HepG2 (cell line): Measurements from ENCODE around the gene CHKA. TPM values are rescaled to one million over a fixed set of nuclear protein-coding genes. Genes with fewer than 3 reads are reported as not detected.

Source experiments
- CCDC6 ChIP-seq: sonication (generic); formaldehyde crosslinking; IDR thresholded peaks from 2 replicates; pipeline ENCODE4 v1.8.1; 2022; ENCODE audit warnings: mild to moderate bottlenecking, missing genetic modification reagents, moderate library complexity
- CEBPB ChIP-seq: IDR thresholded peaks from 2 replicates; pipeline ENCODE4 v1.6.1; 2011; ENCODE audit warnings: low read depth, low read length, improper control_type of control experiment, borderline replicate concordance
- CSRNP1 ChIP-seq: sonication (generic); formaldehyde crosslinking; IDR thresholded peaks from 2 replicates; pipeline ENCODE4 v1.8.1; 2023; ENCODE audit warnings: mild to moderate bottlenecking, missing genetic modification reagents
- DMAP1 ChIP-seq: IDR thresholded peaks from 2 replicates; pipeline ENCODE4 v1.6.1; 2016
- FOXA1 ChIP-seq, 2 experiments: fragments of 450-650 bp in 1 of 2; sonication (generic) in 1 of 2; formaldehyde crosslinking in 1 of 2; IDR thresholded peaks; 2 replicates each; pipeline versions ENCODE4 v1.4.0 to v1.6.1; 2016 to 2020; ENCODE audit warnings: missing genetic modification reagents in 1 of 2
- MTF1 ChIP-seq: sonication (generic); formaldehyde crosslinking; IDR thresholded peaks from 2 replicates; pipeline ENCODE4 v1.5.0; 2020; ENCODE audit warnings: missing genetic modification reagents
- PCBP2 ChIP-seq: fragments of 200-400 bp; formaldehyde crosslinking; optimal IDR thresholded peaks from 2 replicates; pipeline ENCODE3; 2018; ENCODE audit warnings: low read length, low read depth; ENCODE audit not compliant: poor library complexity, severe bottlenecking
- PHB2 ChIP-seq: fragments of 450-650 bp; IDR thresholded peaks from 2 replicates; pipeline ENCODE4 v1.6.1; 2018; ENCODE audit not compliant: partially characterized antibody
- SMYD3 ChIP-seq: sonication (generic); formaldehyde crosslinking; IDR thresholded peaks from 2 replicates; pipeline ENCODE4 v1.8.1; 2023; ENCODE audit warnings: mild to moderate bottlenecking, missing genetic modification reagents
- SP140L ChIP-seq: sonication (generic); formaldehyde crosslinking; IDR thresholded peaks from 2 replicates; pipeline ENCODE4 v1.4.0; 2020; ENCODE audit warnings: missing genetic modification reagents, borderline replicate concordance
- TARDBP ChIP-seq: sonication (generic); formaldehyde crosslinking; IDR thresholded peaks from 2 replicates; pipeline ENCODE4 v1.8.0; 2022; ENCODE audit warnings: mild to moderate bottlenecking, missing genetic modification reagents
- TGIF2 ChIP-seq: IDR thresholded peaks from 2 replicates; pipeline ENCODE4 v1.6.1; 2016; ENCODE audit warnings: control low read depth, missing compliant biosample characterization
- ZBTB7A ChIP-seq: sonication (generic); formaldehyde crosslinking; IDR thresholded peaks from 2 replicates; pipeline ENCODE4 v1.8.0; 2022; ENCODE audit warnings: mild to moderate bottlenecking, missing genetic modification reagents
- ZIK1 ChIP-seq: sonication (generic); formaldehyde crosslinking; IDR thresholded peaks from 2 replicates; pipeline ENCODE4 v1.5.0; 2020; ENCODE audit warnings: mild to moderate bottlenecking, low read depth, missing genetic modification reagents, borderline replicate concordance
- ZNF10 ChIP-seq: sonication (generic); formaldehyde crosslinking; IDR thresholded peaks from 2 replicates; pipeline ENCODE4 v1.4.0; 2020; ENCODE audit warnings: mild to moderate bottlenecking, low read depth, missing genetic modification reagents, borderline replicate concordance
- ZNF251 ChIP-seq: sonication (generic); formaldehyde crosslinking; IDR thresholded peaks from 2 replicates; pipeline ENCODE4 v1.9.0; 2021; ENCODE audit warnings: mild to moderate bottlenecking, missing genetic modification reagents
- ZNF431 ChIP-seq: sonication (generic); formaldehyde crosslinking; IDR thresholded peaks from 2 replicates; pipeline ENCODE4 v1.9.0; 2022; ENCODE audit warnings: missing genetic modification reagents, low read depth, mild to moderate bottlenecking, borderline replicate concordance
- ZNF687 ChIP-seq: sonication (generic); formaldehyde crosslinking; IDR thresholded peaks from 2 replicates; pipeline ENCODE4 v1.5.1; 2020; ENCODE audit warnings: mild to moderate bottlenecking, missing genetic modification reagents, moderate library complexity
- ZNF773 ChIP-seq: sonication (generic); formaldehyde crosslinking; IDR thresholded peaks from 2 replicates; pipeline ENCODE4 v1.4.0; 2020; ENCODE audit warnings: missing genetic modification reagents, borderline replicate concordance
- polyA plus RNA-seq, 8 experiments: library from polyadenylated mRNA; depleted of rRNA in 3 of 8; stranded (reverse) in 7 of 8; unstranded in 1 of 8; fragments of >200 nt; fragmentation: Illumina TruSeq in 4 of 8; extraction: Trizol in 4 of 8; gene quantifications; 2 replicates each; pipeline versions ENCODE4 v1.2.1 to v1.2.3, GENCODE V29; 2011 to 2016; ENCODE audit warnings: low read depth in 4 of 8, missing spikeins in 1 of 8, mixed read lengths in 1 of 8; ENCODE audit not compliant: insufficient read depth in 1 of 8
- total RNA-seq, 5 experiments: library from RNA; depleted of rRNA; stranded (reverse); fragments of >200 nt; fragmentation: Illumina TruSeq; extraction: Trizol; gene quantifications; 2 replicates each; pipeline ENCODE4 v1.2.3, GENCODE V29; 2016; ENCODE audit warnings: low read depth in 1 of 5
- TF ChIP-seq, protein P1 (sequence below), 2 experiments: IDR thresholded peaks; 2 replicates each; pipeline ENCODE4 v1.6.1; 2011 to 2012; ENCODE audit warnings: low read length in 2 of 2, borderline replicate concordance in 1 of 2, low read depth in 1 of 2, mild to moderate bottlenecking in 1 of 2, moderate library complexity in 1 of 2

The CHKA gene
- total and polyA plus RNA-seq, 2 of the 13 experiments (the other 11 are each of a cell fraction or from before 2014, with no cell fraction given): 71.6 to 92.7 TPM

DNA sequence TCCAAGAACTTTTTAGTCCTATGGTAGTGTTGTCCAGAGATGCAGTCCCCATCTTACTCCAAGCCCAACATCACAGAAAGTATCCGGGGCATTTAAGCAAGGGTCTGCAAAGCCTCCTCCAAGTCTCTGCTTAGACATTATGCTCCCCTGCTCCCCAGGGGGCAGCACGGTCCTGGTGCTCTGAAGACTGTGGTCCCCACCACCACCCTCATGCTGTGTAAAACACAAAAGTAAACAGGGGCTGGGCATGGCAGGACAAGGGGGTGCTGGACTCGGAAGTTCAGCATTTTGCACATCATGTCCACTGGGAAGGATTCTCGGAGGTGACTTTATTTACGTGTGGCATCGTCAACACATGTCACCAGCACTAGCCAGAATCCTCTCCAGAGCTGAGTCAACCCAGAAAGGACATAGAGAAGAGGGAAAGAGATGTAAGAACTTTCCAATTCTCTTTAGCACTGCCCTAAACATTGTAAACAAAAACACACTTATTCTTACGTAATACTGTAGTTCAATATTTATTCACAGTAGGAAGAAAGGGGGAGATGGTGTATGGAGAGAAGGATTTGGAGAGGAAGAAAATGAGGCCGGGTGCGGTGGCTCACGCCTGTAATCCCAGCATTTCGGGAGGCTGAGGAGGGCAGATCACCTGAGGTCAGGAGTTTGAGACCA lies 44.7 kb downstream of the CHKA start (continued):
- no peak for TF ChIP-seq CSRNP1 (CRISPR knock-in tag)
- no peak for TF ChIP-seq TGIF2 (CRISPR knock-in tag)
- TF ChIP-seq ZBTB7A (CRISPR knock-in tag): no peak
- TF ChIP-seq CEBPB: peak; percentile 73; the same call in 1 of the 2 replicates
- no peak for TF ChIP-seq DMAP1 (CRISPR knock-in tag)
- TF ChIP-seq, protein P1, sequence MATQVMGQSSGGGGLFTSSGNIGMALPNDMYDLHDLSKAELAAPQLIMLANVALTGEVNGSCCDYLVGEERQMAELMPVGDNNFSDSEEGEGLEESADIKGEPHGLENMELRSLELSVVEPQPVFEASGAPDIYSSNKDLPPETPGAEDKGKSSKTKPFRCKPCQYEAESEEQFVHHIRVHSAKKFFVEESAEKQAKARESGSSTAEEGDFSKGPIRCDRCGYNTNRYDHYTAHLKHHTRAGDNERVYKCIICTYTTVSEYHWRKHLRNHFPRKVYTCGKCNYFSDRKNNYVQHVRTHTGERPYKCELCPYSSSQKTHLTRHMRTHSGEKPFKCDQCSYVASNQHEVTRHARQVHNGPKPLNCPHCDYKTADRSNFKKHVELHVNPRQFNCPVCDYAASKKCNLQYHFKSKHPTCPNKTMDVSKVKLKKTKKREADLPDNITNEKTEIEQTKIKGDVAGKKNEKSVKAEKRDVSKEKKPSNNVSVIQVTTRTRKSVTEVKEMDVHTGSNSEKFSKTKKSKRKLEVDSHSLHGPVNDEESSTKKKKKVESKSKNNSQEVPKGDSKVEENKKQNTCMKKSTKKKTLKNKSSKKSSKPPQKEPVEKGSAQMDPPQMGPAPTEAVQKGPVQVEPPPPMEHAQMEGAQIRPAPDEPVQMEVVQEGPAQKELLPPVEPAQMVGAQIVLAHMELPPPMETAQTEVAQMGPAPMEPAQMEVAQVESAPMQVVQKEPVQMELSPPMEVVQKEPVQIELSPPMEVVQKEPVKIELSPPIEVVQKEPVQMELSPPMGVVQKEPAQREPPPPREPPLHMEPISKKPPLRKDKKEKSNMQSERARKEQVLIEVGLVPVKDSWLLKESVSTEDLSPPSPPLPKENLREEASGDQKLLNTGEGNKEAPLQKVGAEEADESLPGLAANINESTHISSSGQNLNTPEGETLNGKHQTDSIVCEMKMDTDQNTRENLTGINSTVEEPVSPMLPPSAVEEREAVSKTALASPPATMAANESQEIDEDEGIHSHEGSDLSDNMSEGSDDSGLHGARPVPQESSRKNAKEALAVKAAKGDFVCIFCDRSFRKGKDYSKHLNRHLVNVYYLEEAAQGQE (IDR thresholded peaks at IDR 0.05; ENCODE audit: borderline replicate concordance in 1 of 2, low read depth in 1 of 2, low read length in 2 of 2): no peak
- no peak for TF ChIP-seq FOXA1 (IDR thresholded peaks at IDR 0.05)
- peak; percentile 75 for TF ChIP-seq FOXA1 (CRISPR knock-in tag; IDR thresholded peaks at IDR 0.05)
- no peak for TF ChIP-seq ZNF10
- no peak for TF ChIP-seq ZIK1 (CRISPR knock-in tag)
- TF ChIP-seq PHB2: no peak
- TF ChIP-seq MTF1 (CRISPR knock-in tag): no peak
- TF ChIP-seq CCDC6 (CRISPR knock-in tag): peak; percentile 65; the same call in 1 of the 2 replicates
- TF ChIP-seq ZNF431: no peak
- no peak for TF ChIP-seq PCBP2
- peak; percentile 55; the same call in 1 of the 2 replicates for TF ChIP-seq TARDBP (CRISPR knock-in tag)
- TF ChIP-seq ZNF773 (CRISPR knock-in tag): no peak
- no peak for TF ChIP-seq SMYD3 (CRISPR knock-in tag)
- TF ChIP-seq SP140L (CRISPR knock-in tag): no peak
- peak; percentile 31; the same call in 1 of the 2 replicates for TF ChIP-seq ZNF687 (CRISPR knock-in tag)
- TF ChIP-seq ZNF251: no peak
